Measurements from ENCODE around the gene OBSCN. TPM values are rescaled to one million over a fixed set of nuclear protein-coding genes. Genes with fewer than 3 reads are reported as not detected.

The OBSCN gene
- total and polyA plus RNA-seq, 11 donors, result 155 to 524 (median 354) TPM

DNA sequence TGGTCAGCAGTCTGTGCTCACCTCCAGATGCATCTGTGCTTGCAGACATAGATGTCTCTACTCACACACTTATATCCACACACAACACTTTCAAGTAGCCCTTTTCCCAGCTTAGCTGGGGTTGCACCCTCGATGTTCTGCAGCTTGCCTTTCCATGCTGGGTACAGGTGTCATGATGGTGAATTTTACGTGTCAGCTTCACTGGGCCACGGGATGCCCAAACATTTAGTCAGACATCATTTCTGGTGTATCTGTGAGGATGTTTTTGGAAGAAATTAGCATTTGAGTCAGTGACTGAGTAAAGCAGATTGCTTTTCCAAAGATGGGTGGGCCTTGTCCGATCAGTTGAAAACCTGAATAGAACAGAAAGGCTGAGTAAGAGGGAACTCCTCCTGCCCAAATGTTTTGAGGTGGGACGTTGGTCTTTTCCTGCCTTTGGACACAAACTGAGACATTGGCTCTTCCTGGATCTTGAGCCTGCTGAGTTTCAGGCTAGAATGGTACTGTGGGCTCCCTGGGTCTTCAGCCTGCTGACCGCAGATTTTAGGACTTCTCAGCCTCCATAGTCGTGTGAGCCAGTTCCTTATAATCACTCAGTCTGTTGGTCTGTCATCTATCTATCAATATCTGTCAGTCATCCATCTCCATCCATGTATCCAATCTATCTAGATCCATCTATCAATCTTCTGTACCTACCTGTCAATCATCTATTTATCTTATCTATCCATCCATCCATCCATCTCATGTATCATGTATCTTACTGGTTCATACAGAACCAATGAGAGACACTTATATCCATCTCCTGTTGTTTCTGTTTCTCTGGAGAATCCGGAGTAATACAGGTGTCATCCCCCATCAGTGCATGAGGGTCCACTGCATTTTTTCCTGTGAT is 12.7 kb upstream of the OBSCN start:
- TF ChIP-seq CTCF (IDR thresholded peaks at IDR 0.05) (no peak), POLR2A (IDR thresholded peaks at IDR 0.05) (no peak)
- Histone ChIP-seq H3K27ac (no peak overlapping the region), H3K4me1 (peaks cover 0 to 5% (median 0%) of the 10 kb centered on the region in 12 donors), H3K4me3 (no peak overlapping the region), H3K9me3 (peaks cover 0 to 23% (median 17%) of the 10 kb centered on the region in 12 donors), H3K36me3 (no peaks in the 10 kb centered on the region), H3K27me3 (no peaks in the 10 kb centered on the region)
- ATAC-seq, result no peak
- intact Hi-C loops (cut with DNase I), result no loop called here
- DNase-seq, result no peak
- WGBS, 4 donors, result 87 to 93% (median 90%) methylated on average over 8 of the region's 8 CpGs

- no peak overlapping the region for H3K4me3 ChIP-seq
Measured at GRCh38 chr1:228197555-228198147, 10.2 kb upstream of the OBSCN start.

GRCh38 chr1:228198977-228199590 is 8.8 kb upstream of the OBSCN start:
- no peak for TF ChIP-seq POLR2A (IDR thresholded peaks at IDR 0.05)
- no peak for TF ChIP-seq CTCF (IDR thresholded peaks at IDR 0.05)
- Histone ChIP-seq H3K4me3 (no peak overlapping the region), H3K36me3 (no peaks in the 10 kb centered on the region), H3K9me3 (peaks cover 0 to 23% (median 17%) of the 10 kb centered on the region in 12 donors), H3K27ac (peak overlapping the region in 1 of 12 donors; percentile 71), H3K4me1 (peaks cover 0 to 4% (median 0%) of the 10 kb centered on the region in 12 donors), H3K27me3 (no peaks in the 10 kb centered on the region)
- DNase-seq (no peak), ATAC-seq (no peak)
- WGBS, 4 donors, result 64 to 75% (median 70%) methylated on average over 2 of the region's 2 CpGs
- intact Hi-C loops (cut with DNase I), result no loop called here

More at GRCh38 chr1:228197555-228198147, 10.2 kb upstream of the OBSCN start:
- peak in 2 of 5 donors; percentile 30 to 46 for DNase-seq
- intact Hi-C loops (cut with DNase I), result no loop called here
- peaks cover 0 to 23% (median 17%) of the 10 kb centered on the region in 12 donors for H3K9me3 ChIP-seq
- TF ChIP-seq POLR2A (IDR thresholded peaks at IDR 0.05), result no peak
- TF ChIP-seq CTCF (IDR thresholded peaks at IDR 0.05), result no peak
- H3K27ac ChIP-seq, result peak overlapping the region in 10 of 12 donors; percentile 20 to 80 (median 65)
- WGBS, 4 donors, result 72 to 81% (median 78%) methylated on average over 4 of the region's 4 CpGs
- H3K36me3 ChIP-seq, result no peaks in the 10 kb centered on the region
- peaks cover 0 to 4% (median 0%) of the 10 kb centered on the region in 12 donors for H3K4me1 ChIP-seq
- no peaks in the 10 kb centered on the region for H3K27me3 ChIP-seq
- ATAC-seq, result peak; percentile 94 to 98 (median 96)

Data from heart left ventricle (tissue), 16 donors.